Pons (tissue), 1 donor: Measurements from ENCODE around the gene DHX32.
"Not testable (repeated sequence)": the region's sequence is repeated elsewhere in the genome, so short reads cannot be mapped to it uniquely, and the experiment has no call there.

ENCODE experiments used
- DNase-seq: peaks from one replicate; pipeline ENCODE4 v3.0.0-alpha.2; 2016; ENCODE audit warnings: low spot score

Gene DHX32, protein sequence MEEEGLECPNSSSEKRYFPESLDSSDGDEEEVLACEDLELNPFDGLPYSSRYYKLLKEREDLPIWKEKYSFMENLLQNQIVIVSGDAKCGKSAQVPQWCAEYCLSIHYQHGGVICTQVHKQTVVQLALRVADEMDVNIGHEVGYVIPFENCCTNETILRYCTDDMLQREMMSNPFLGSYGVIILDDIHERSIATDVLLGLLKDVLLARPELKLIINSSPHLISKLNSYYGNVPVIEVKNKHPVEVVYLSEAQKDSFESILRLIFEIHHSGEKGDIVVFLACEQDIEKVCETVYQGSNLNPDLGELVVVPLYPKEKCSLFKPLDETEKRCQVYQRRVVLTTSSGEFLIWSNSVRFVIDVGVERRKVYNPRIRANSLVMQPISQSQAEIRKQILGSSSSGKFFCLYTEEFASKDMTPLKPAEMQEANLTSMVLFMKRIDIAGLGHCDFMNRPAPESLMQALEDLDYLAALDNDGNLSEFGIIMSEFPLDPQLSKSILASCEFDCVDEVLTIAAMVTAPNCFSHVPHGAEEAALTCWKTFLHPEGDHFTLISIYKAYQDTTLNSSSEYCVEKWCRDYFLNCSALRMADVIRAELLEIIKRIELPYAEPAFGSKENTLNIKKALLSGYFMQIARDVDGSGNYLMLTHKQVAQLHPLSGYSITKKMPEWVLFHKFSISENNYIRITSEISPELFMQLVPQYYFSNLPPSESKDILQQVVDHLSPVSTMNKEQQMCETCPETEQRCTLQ

DNA sequence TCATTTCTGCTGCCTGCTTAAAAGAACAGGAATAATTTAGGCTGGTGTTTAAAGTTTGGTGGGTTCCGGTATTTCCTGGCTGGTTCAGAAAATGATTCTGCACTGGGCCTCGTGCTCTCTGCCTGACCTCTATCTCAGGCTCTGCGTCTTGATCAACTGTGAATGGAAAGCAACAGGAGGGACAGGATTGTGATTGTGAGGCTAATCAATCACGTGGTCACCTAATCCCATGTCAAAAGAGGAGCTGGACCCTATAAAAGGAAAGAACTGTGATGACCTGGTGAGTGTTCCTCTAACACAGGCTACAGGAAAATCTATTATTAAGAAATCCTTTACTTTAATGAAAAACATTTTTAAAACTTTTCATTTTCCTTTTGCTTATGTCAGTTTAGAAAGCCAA, at the start of gene DHX32:
DHX32 (minus strand) TSS at position 101 of the 400 bp plus-strand sequence. CDS start 468 bp downstream, outside the sequence.
- DNase-seq: no peak

DNA sequence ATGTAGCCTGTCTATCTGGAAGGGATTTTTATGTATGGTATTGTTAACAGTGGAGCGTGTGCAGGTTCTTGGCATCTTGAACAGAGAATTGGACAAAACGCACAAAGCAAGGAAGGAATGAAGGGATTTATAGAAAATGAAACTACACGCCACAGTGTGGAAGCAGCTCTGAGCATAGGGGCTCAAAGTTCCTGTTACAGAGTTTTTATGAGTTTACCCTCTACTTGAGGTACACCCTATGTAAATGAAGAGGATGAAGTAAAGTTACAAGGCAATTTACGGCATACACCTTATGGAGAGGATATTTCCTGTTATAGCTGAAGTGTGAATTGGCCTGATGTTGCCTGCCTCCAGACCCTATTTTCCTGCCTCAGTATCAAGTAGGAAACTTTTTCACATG, 48.5 kb upstream of the DHX32 start:
- no peak for DNase-seq

DNA sequence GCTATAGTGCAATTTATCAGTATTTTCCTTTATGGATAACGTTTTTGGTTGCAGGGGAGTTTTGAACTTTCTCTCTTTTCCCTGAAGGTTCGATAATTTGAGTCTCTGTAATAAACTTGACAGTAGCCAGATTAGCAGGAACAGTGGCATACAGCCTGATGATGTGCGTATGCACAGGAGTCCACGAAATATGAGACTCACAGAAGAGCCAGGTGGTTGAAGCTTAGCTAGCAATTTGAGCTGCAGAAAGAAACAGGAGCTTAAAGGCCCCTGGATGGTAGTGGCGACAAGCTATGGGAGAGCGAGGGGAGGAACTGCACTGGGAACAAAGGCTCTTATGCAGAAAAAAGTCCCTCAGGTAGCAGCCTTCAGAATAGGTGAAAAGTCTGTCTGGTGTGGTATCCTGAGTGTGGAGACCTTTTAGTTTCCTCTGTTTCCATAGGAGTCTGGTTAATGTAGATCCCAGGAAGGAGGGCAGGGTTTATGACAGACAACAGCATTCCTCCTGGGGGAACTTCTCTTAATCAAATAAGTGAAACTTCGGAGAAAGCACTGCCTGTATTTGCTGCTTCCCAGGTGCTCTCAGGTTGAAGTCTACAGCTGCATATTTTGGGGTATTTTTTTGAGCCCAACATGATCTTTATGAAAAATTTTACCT, 48.0 kb upstream of the DHX32 start:
- no peak for DNase-seq

DNA sequence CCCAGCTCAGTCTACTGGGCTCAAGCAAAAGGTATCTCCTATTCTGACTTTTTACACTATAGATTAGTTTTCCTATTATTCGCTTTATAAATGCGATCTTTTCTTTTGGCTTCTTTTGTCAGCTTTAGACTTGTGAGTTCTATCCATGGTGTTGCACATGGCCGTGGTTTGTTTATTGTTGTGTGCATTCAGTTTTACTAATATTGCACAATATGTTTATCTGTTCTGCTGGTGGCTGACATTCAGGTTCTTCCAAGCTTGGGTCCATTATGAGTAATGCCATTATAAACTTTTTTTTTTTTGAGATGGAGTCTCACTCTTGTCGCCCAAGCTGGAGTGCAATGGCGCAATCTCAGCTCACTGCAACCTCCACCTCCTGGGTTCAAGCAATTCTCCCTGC, 46.2 kb upstream of the DHX32 start:
- not testable (repeated sequence) for DNase-seq

DNA sequence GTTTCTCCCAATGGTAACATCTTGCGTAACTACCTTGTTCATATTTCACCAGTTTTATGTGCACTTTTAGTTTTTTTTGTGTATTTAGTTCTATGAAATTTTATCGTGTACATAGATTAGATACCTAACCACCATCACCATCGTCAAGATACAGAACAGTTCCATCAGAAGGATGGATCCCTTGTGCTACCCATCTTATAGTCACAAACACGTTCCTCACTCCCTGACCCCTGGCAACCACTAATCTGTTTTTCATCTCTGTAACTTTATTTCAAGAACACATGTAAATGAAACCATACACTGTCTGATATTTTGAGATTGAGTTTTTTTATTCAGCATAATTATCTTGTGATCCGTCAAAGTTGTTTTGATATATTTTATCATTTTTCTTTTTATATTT, 45.2 kb upstream of the DHX32 start:
- DNase-seq: no peak

DNA sequence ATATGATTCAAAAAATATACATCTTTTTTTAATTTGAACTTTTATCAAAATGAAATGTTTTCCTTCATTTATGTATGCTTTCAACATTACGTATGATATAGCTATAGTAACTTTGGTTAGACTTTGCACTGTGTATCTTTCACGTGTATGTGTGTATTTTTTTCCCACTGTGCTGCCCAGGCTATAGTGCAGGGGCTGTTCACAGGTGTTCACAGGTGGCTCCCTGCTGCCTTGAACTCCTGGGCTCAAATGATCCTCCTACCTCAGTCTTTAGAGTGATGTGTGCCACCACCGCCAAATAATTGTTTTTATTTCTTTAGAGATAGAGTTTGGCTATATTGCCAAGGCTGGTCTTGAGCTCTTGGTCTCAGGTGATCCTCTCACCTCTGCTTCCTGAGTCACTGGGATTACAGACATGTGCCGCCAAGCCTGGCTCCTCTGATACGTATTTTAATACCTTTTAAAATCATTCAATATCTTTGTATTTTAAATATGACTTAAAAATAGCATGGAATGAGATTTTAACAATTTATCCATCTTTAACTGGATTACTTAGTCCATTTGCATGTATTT, 44.3 kb upstream of the DHX32 start:
- DNase-seq: no peak

DNA sequence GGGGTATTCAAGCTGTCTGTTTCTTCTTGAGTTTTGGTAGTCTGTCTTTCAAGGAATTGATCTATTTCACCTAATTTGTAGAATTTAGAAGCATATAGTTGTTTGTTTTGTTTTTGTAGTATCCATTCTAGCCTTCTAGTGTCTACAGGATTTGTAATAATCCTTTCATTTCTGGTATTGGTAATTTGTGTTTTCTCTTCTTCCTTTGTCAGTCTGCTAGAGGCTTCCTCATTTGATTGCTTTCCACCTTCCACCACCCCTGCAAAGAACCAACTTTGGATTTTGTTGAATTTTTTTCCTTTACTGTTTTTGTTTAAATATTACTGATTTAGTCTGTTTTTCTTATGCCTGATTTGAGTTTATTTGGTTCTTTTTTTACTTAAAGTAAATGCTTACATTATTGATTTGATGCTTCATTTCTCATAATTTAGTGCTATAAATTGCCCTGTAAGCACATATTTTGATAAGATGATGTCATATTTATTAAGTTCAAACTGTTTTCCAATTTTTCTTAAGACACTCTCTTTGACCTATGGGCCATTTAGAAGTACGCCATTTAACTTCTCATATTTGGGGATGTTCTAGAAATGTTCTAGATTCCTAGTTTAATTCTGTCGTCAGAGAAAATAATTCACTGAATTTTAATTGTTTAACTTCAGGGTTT, 40.7 kb upstream of the DHX32 start:
- DNase-seq: not testable (repeated sequence)

DNA sequence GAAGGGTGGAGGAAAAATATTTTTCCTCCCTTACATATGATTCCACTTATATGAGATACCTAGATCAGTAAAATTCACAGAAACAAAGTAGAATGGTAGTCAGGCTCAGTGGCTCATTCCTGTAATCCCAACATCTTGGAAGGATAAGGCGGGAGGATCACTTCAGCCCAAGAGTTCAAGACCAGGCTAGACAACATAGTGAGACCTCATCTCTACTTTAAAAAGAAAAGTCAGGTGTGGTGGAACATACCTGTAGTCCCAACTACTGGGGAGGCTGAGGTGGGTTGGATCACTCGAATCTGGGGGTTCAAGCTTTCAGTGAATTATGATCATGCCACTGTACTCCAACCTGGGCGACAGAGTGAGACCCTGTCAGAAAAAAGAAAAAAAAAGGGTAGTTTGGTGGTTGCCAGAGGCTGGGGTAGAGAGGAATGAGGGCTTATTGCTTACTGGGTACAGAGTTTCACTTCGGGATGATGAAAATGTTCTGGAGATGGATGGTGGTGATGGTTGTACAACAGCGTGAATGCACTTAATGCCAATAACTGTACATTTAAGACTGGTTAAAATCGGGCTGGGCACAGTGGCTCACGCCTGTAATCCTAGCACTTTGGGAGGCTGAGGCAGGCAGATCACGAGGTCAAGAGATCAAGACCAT, 36.7 kb upstream of the DHX32 start:
- not testable (repeated sequence) for DNase-seq

DNA sequence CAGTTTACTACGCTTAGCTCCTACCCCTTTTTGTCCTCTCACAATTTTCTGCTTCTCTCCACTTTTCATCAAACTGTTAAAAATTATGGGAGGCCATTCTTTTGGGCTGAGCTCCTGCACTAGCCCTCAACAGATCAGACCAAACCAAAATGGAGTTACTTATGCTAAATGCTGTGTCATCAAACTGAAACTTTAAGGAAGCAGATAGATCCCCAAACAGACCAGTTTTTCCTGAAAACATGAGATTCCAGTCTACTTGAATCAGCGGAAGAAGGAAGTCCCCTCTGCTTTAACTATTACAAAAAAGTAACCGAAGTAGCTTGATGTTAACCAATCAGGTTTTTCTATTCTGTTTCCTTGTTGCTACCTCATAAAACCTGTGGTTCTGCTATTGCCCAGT, 35.9 kb upstream of the DHX32 start:
- no peak for DNase-seq

DNA sequence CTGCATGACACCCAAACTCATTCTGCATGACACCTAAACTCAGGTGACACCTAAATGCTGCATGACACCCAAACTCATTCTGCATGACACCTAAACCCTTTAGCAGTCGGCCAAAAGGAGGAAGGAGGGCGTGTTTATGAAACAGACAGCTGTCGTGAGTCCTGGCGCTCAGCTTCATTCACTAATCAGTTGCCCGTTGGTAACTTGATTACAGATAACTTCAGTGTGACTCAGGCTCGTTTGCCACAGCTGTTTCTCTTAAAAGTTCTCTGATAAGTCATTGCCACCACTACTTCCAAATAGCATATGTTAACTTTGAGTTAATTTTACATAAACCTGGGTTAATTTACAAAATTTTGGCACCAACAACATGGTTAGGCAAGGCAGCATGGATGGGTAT, 32.2 kb upstream of the DHX32 start:
- not testable (repeated sequence) for DNase-seq

DNA sequence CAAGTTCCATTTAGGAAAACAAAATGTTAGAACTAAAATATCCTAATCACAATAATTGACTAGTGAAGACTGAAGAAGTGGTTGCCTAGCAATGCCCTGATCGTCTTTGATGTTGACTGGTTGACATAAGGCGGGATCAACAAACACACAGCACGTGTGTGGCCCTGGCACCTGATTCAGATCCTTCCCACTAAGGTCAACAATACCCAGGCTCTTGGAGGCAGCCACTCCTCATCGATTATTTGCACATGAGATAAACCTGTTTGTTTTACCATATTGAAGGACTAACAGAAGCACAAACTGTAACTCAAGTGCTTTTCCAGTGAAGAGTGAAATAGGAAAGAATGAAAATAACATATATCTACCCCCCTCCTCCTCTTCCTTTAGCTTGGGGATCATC, 30.9 kb upstream of the DHX32 start:
- DNase-seq: no peak

DNA sequence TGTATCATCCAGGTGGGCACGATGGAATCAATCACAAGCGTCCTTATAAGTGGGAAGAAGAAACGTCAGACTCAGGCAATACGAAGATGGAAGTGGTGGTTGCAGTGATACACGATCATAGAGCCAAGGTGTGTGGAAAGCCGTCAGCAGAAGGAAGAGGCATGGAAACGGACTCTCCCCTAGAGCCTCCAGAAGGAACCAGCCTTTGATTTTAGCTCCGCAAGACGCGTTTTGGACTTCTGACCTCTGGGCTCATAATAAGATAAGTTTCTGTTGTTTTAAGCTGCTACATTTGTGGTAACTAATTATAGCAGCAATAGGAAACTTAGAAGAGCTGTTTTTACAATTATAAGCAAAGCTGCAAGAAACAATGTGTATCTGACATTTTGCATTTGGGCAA, 30.1 kb upstream of the DHX32 start:
- DNase-seq: no peak

DNA sequence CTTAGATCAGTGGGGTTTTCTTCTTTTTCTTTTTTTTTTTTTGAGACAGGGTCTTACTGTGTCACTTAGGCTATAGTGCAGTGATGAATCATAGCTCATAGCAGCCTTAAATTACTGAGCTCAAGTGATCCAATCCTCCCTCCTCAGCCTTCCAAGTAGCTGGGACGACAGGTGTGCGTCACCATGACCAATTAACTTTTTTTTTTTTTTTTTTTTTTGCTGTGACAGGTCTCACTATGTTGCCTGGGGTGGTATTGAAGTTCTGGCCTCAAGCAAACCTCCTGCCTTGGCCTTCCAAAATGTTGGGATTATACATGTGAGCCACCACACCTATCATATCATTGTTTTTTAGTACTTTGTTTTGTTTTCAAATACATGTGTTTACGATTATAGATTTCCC, 28.4 kb upstream of the DHX32 start:
- DNase-seq: not testable (repeated sequence)

DNA sequence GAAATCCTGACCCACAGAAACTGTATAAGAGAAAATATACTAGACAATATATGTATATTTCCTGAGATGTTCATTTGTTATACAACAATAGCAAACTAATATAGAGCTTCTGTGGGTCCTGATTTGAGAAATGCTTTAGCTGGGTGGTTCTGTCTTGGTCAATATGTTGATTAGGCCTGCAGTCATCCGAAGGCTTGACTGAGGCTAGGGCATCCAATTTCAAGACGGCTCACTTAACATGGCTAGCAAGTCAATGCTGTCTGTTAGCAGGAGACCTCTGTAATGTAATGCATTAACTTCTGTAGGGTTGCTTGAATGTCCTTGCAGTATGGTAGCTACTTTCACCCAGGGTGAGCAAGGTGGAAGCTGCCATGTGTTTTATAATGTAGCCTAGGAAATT, 27.7 kb upstream of the DHX32 start:
- not testable (repeated sequence) for DNase-seq

DNA sequence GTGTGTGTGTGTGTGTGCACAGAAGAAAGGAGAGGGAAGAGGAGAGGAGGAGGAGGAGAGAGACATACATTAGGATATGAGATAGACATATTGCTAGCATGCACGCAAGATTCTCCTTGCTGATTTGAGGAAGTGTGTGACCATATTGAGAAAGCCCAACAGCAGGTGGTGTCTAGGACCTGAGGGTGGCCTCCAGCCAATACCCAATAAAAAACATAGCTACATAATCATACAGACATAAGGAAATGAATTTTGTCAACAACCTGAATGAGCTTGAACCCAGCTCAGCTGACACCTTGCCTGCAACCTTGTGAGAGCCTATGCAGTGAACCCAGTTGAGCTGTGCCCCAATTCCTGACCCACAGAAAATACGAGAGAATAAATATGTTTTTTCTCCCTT, 26.5 kb upstream of the DHX32 start:
- DNase-seq: not testable (repeated sequence)

DNA sequence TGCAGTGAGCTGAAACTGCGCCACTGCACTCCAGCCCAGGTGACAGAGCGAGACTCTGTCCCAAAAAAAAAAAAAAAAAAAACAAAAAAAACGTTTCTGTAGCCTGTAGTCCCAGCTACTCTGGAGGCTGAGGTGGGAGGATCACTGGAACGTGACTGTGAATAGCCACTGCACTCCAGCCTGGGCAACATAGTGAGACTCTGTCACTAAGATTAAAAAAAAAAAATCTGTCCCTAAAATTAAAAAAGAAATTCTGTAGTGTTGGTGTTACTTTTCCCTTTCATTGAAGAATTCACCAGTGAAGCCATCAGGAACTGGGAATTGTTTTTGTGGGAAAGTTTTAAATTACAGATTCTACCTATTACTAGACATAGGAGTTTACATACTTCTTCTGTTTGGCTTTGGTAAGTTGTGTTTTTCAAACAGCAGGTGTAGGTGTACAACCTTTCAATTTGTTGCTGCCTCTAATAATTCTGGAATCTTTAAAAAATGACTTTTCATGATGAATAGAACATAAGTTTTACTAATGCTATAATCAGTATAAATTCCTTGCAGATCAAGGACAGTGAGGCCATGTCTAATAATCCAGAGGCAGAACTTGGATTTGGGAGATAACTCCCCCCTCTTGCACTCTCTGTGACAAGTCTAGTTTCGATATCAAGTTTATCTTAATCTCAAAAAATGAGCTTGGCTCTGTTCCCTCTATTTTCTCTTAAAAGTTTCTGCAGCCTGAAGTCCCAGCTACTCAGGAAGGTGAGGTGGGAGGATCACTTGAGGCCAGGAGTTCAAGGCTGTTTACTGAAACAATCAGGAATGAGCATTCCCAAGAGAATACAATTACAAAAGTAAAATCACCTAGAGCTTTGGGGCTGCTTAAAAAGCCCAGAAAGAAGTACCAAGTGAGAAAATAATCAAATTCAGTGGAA, 24.2 kb upstream of the DHX32 start:
- DNase-seq: not testable (repeated sequence)

DNA sequence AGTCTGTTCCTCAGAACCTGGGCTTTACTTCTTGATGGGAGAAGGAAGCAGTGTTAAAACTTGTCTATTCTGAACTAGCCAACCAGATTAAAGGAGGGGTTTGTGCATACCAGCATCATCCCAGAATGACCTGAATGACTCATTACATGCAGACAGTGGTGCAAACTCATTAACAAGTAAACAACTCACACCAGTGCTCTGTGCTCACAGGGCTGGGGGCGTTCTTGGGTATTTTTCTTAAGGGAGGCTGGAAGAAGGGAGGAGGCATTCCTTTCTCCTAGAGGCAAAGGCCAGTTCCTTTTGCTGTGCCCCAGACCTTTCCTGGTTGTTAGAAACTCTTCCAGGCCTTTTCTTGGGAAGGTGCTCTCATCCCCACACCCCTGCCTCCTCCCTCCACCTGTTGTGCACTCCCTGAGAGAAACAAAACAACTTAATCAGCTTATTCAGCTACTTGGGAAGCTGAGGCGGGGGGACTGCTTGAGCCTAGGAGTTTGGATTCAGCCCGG, 22.1 kb upstream of the DHX32 start:
- not testable (repeated sequence) for DNase-seq

DNA sequence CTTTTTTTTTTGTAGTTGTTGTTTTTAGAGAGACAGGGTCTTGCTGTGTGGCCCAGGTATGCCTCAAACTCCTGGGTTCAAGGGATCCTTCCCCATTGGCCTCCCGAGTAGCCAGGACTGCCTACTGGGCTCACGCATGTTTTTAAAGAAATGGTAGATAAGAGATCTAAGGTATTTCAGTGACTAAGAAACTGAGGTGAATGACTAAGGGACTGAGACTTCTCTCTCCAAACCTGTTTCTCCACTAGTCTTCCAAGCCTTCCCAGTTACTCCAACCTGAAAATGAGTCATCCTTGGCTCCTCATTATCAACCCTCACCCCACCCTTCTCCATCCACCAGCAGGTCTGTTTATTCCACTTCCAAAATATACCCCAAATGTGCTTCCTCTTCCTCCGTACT, 19.9 kb upstream of the DHX32 start:
- DNase-seq: not testable (repeated sequence)

DNA sequence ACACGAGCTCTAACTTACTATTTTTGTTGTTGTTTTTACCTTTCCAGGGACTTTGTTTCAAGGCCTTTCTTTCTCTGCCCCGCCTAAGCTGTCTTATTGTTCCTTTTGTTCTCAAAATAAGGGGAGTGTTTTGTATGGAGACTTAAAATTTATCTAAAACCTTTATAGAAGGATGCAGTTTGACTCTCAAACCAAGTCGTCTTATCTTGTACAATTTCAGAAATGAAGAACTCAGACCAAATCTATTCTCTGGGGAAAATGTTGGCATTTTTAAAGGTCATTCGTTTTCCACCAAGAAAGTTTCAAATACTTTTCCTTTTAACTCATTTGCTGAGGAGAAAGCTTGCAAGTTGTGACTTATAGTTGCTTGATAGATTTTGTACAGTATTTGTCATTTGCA, 16.2 kb upstream of the DHX32 start:
- not testable (repeated sequence) for DNase-seq
